Esophagus muscularis mucosa (tissue), 4 donors: ENCODE data around the gene MT1G. TPM values are rescaled to one million over a fixed set of nuclear protein-coding genes. Genes with fewer than 3 reads are reported as not detected.

Source experiments
- DNase-seq: peaks from one replicate; pipeline ENCODE4 v3.0.0-alpha.2; 2017; ENCODE audit errors: extremely low spot score
- H3K27ac ChIP-seq, 4 donors: fragments of 200-600 bp; sonication (generic); replicated peaks in 1 of 4; 1 replicate in 3 of 4; 2 replicates in 1 of 4; pipeline ENCODE4 v1.5.1; 2016 to 2019; ENCODE audit warnings: mild to moderate bottlenecking in 1 of 4
- H3K27me3 ChIP-seq, 4 donors: fragments of 200-600 bp; sonication (generic); one replicate each; pipeline versions ENCODE4 v1.5.1 to v1.6.0; 2016 to 2019
- H3K36me3 ChIP-seq, 4 donors: fragments of 200-600 bp; sonication (generic); one replicate each; pipeline ENCODE4 v1.5.1; 2016 to 2019
- H3K4me1 ChIP-seq, 4 donors: fragments of 200-600 bp; sonication (generic); one replicate each; pipeline ENCODE4 v1.5.1; 2016 to 2019
- H3K4me3 ChIP-seq, 4 donors: fragments of 200-600 bp; sonication (generic); 1 replicate in 2 of 4; 2 replicates in 2 of 4; pipeline ENCODE4 v1.5.1; 2016 to 2019; ENCODE audit warnings: mild to moderate bottlenecking in 4 of 4, moderate library complexity in 1 of 4
- H3K9me3 ChIP-seq, 4 donors: fragments of 200-600 bp; sonication (generic); 1 replicate in 3 of 4; 2 replicates in 1 of 4; pipeline ENCODE4 v1.5.1; 2016 to 2019
- EP300 ChIP-seq: sonication (generic); formaldehyde crosslinking; IDR thresholded peaks from one replicate; pipeline ENCODE4 v1.6.1; 2017; ENCODE audit warnings: antibody characterized with exemption
- POLR2A ChIP-seq: fragments of 450-650 bp; IDR thresholded peaks from one replicate; pipeline ENCODE4 v1.6.1; 2017; ENCODE audit warnings: antibody characterized with exemption, moderate library complexity, mild to moderate bottlenecking, low read depth
- POLR2AphosphoS5 ChIP-seq, 2 donors: sonication (generic); formaldehyde crosslinking; IDR thresholded peaks; one replicate each; pipeline ENCODE4 v1.6.1; 2017; ENCODE audit warnings: antibody characterized with exemption in 2 of 2
- WGBS: methylation state at CpG from one replicate; pipeline ENCODE4 v1.1.5; 2018; 5-methylcytosine and 5-hydroxymethylcytosine counted together
- intact Hi-C: fragments of 100-400 bp; cut with DNase I; formaldehyde crosslinking; loops from one replicate; pipeline ENCODE4 v1.15.1; 2023
- total RNA-seq, 4 donors: library from RNA; depleted of rRNA; stranded (reverse); fragments of >200 nt; gene quantifications; one replicate each; pipeline versions ENCODE4 v1.1.0 to v1.2.1, GENCODE V29; 2016
- TF ChIP-seq, protein P1 (sequence below), 3 experiments: fragments of 200-600 bp in 2 of 3; fragments of 450-650 bp in 1 of 3; sonication (generic) in 2 of 3; IDR thresholded peaks; one replicate each; pipeline ENCODE4 v1.5.1; 2017 to 2019; ENCODE audit warnings: antibody characterized with exemption in 3 of 3, mild to moderate bottlenecking in 2 of 3, moderate library complexity in 1 of 3

The MT1G gene
- total RNA-seq, 4 donors from 2014 or later = 4.9 to 59.0 (median 19.0) TPM; not detected in 1

DNA sequence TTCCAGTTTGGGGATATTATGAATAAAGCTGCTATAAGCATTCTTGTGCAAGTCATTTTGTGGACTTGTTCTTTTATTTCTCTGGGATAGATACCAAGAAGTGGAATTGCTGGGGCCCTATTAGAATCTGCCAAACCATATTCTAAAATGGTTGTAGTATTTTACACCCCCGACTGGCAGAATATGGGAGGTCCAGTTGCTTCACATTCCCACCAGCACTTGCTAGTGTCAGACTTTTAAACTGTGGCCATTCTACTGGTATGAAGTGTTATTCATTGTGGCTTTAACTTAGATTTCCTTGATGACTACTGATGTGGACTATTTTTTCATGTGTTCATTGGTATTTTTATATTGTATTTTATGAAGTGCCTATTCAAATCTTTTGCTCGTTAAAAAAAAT is 44.0 kb upstream of the MT1G start:
- intact Hi-C loops = no loop called here
- Histone ChIP-seq H3K36me3 (no peaks in the 10 kb centered on the region), H3K27me3 (no peaks in the 10 kb centered on the region), H3K9me3 (no peaks in the 10 kb centered on the region), H3K4me1 (no peaks in the 10 kb centered on the region), H3K27ac (no peak overlapping the region), H3K4me3 (no peak overlapping the region)
- DNase-seq = no peak
- WGBS = 97% methylated on average over 2 of the region's 2 CpGs
- no peak for TF ChIP-seq POLR2A
- TF ChIP-seq EP300 = no peak
- TF ChIP-seq, protein P1, sequence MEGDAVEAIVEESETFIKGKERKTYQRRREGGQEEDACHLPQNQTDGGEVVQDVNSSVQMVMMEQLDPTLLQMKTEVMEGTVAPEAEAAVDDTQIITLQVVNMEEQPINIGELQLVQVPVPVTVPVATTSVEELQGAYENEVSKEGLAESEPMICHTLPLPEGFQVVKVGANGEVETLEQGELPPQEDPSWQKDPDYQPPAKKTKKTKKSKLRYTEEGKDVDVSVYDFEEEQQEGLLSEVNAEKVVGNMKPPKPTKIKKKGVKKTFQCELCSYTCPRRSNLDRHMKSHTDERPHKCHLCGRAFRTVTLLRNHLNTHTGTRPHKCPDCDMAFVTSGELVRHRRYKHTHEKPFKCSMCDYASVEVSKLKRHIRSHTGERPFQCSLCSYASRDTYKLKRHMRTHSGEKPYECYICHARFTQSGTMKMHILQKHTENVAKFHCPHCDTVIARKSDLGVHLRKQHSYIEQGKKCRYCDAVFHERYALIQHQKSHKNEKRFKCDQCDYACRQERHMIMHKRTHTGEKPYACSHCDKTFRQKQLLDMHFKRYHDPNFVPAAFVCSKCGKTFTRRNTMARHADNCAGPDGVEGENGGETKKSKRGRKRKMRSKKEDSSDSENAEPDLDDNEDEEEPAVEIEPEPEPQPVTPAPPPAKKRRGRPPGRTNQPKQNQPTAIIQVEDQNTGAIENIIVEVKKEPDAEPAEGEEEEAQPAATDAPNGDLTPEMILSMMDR (IDR thresholded peaks at IDR 0.05) = no peak
- no peak for TF ChIP-seq POLR2AphosphoS5 (IDR thresholded peaks at IDR 0.05)

DNA sequence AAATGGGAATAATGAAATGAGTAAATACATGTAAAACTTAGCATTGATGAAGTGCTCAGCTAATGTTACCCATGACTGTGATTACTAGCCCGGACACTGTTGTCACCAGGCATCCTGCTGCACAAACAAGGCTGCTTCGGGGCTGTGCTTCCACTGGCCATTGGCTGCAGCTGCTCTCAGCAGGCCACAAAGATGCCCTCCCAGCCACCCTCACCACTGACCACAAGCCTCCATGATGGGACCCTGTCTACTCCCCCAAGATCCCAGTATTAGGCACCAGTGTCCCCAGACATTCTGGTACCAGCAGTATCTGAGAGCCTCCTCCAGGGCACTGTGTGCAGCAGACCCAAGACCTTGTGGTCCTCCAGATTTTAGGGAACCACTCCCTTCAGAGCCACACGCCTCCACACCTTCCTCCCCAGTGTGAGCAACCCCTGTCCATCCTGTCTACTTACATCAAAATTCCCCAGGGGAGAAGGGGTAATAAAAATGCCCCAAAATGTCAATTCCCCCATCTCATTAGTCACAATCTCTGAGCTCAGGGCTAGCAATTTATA is 42.4 kb upstream of the MT1G start:
- TF ChIP-seq, protein P1 (IDR thresholded peaks at IDR 0.05) = no peak
- no peak for TF ChIP-seq POLR2A
- no peak for TF ChIP-seq EP300
- no peak for TF ChIP-seq POLR2AphosphoS5 (IDR thresholded peaks at IDR 0.05)
- intact Hi-C loops = no loop called here
- no peaks in the 10 kb centered on the region for H3K9me3 ChIP-seq
- H3K4me3 ChIP-seq = no peak overlapping the region
- no peaks in the 10 kb centered on the region for H3K27me3 ChIP-seq
- H3K36me3 ChIP-seq = no peaks in the 10 kb centered on the region
- 78% methylated on average over 3 of the region's 3 CpGs for WGBS
- H3K4me1 ChIP-seq = no peaks in the 10 kb centered on the region
- H3K27ac ChIP-seq = no peak overlapping the region
- no peak for DNase-seq

DNA sequence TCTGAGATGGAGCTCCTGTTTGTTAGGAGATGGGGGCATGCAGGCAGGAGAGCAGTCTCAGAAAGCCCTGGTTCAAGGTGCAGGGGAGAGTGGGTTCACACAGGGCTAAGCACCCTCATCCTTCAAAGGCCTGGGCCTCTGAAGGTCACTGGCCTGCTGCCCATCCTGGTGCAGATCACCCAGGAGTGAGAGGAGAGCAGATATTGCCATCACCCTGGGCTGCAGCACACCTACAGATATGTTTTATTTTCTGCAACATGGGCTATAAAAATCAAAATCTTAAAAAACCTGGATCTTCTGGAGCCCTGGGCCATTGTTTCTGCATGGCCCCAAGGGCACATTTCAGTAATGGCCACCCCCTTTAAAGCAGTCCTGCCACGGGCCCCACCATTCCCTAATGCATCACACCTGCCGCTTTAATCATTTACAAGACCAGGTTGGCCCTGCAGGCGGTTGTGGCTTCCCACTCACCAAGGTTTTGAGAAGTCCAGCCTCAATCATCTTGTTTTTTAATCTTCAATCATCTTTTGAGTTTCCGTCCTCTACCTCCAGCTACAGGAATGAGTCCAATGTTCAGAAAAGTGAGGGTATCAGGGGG is 41.7 kb upstream of the MT1G start:
- intact Hi-C loops = no loop called here
- 91% methylated on average over 4 of the region's 4 CpGs for WGBS
- H3K36me3 ChIP-seq = no peaks in the 10 kb centered on the region
- no peaks in the 10 kb centered on the region for H3K4me1 ChIP-seq
- no peaks in the 10 kb centered on the region for H3K27me3 ChIP-seq
- DNase-seq = no peak
- no peak overlapping the region for H3K4me3 ChIP-seq
- TF ChIP-seq, protein P1 (IDR thresholded peaks at IDR 0.05) = no peak
- TF ChIP-seq EP300 = no peak
- TF ChIP-seq POLR2A = no peak
- no peak for TF ChIP-seq POLR2AphosphoS5 (IDR thresholded peaks at IDR 0.05)
- no peaks in the 10 kb centered on the region for H3K9me3 ChIP-seq
- no peak overlapping the region for H3K27ac ChIP-seq

DNA sequence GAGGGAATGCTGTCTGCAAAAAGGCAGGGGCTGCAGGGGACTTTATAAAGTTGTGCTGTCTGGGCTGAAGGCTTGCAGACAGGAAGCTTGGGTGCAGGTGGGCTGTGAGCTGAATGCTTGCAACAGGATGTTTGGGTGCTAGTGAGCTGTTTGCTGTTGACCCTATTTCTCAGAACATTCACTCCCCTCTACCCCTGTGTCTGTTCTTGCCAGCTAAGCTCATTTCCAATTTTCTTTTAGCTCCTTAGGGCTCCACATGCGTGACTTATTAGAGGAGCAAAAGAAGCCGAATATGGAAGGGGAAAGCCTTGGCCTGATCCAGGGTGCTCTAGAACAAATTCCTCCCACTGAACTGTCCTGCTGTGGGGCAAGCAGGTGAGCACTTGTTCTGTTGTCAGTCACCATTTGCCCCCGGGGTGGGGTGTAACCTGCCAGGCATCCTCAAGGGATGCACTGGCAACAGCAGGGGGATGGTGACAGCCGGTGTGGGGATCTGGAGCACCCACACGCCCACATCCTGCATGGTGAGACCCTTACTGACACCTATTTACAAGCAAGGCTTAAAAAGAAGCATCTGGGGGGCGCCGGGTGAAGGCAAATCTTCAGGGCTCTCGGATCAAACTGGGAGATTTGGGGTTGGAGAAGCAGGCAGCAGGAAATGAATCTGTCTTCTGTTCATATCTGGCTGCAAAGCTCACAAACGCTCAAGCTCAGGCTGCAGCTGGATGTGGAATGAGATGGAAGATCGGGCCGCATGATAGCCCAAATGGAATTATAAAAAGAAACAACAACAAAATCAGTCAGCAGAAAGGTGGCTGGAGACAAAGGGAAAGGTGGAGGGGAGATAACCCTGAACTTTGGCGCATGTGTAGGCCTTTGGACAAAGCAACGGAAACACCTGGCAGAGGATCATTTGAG is 40.9 kb upstream of the MT1G start:
- DNase-seq = no peak
- no peaks in the 10 kb centered on the region for H3K27me3 ChIP-seq
- TF ChIP-seq POLR2A (no peak), EP300 (no peak), POLR2AphosphoS5 (IDR thresholded peaks at IDR 0.05) (no peak)
- TF ChIP-seq, protein P1 (IDR thresholded peaks at IDR 0.05) = no peak
- 63% methylated on average over 13 of the region's 13 CpGs for WGBS
- intact Hi-C loops = no loop called here
- no peaks in the 10 kb centered on the region for H3K9me3 ChIP-seq
- no peaks in the 10 kb centered on the region for H3K4me1 ChIP-seq
- H3K36me3 ChIP-seq = no peaks in the 10 kb centered on the region
- H3K27ac ChIP-seq = no peak overlapping the region
- H3K4me3 ChIP-seq = no peak overlapping the region
